GM12874 (cell line): ENCODE data around the gene PDHX.

Experiments
- CTCF ChIP-seq: IDR thresholded peaks from 2 replicates; pipeline ENCODE4 v1.5.1; 2011; ENCODE audit warnings: low read depth, mild to moderate bottlenecking, control low read depth, low read length, moderate library complexity; ENCODE audit not compliant: insufficient read depth

The PDHX gene

DNA sequence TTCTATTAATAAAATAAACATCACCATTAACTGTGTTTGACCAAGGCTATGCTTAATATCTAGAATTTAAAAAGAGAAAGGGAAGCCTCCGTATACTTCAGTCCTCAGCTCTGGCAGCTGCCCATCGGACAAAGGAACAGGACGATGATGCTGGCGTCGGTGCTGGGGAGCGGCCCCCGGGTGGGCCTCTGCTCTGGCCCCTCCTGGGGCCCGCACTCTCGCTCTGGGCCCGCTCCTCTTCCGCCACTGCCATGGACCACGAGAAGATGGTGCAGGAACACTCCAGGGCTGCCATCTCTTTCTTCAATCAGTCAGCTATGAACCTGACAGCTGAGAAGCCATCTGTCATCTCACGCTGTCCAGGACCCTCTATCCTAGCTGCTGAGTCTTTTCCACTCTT lies 25.3 kb downstream of the PDHX start:
- no peak for TF ChIP-seq CTCF

DNA sequence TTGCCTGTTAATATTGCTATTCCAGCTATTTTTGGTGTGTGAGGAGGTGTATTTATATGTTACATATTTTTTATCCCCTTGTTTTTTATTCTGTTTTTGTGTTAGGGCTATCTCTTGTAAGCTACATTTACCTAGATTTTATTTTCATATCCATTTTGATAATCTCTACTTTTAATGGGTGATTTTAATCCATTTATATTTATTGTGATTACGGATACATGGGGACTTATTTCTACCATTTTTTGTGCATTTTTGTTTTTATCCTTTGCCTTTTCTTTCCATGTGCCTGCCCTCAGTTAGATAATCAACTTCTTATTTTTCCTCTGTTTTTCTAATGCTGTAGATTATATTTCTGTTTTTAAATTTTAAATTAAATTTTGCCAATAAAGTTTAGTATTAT lies 28.3 kb downstream of the PDHX start:
- no peak for TF ChIP-seq CTCF

DNA sequence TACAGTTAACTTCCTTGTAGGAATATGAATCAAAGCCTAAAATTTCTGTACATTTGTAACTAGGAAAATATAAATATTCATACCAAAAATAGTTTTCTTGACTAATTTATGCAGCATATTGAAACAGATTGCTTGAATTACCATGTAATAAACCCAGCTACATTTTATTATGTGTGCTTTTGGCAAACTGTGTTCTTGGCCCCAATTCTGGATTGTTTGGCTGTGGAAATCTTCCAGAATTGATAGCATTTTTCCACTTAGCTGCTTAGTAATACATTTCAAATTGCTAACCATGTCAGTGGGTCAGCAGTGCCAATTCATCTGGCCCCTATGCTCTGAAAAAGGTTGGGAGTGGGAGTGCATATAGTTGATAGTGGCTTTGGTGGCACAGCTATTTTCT lies 32.3 kb downstream of the PDHX start:
- no peak for TF ChIP-seq CTCF

GRCh38 chr11:34953955-34954354 lies 37.5 kb downstream of the PDHX start:
- no peak for TF ChIP-seq CTCF

DNA sequence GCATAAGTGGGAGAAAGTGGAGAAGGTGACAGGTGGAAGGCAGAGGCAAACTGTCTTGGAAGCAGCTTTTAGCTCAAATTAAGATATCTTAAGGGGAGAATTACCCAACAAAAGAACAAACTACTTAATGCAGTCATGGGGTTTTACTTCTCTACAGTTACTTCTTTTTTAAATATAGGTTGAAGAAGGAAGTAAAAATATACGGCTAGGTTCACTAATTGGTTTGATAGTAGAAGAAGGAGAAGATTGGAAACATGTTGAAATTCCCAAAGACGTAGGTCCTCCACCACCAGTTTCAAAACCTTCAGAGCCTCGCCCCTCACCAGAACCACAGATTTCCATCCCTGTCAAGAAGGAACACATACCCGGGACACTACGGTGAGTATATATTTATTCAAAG lies 40.8 kb downstream of the PDHX start:
- no peak for TF ChIP-seq CTCF

- no peak for TF ChIP-seq CTCF
Observed at GRCh38 chr11:34957606-34958005, 41.2 kb downstream of the PDHX start.

DNA sequence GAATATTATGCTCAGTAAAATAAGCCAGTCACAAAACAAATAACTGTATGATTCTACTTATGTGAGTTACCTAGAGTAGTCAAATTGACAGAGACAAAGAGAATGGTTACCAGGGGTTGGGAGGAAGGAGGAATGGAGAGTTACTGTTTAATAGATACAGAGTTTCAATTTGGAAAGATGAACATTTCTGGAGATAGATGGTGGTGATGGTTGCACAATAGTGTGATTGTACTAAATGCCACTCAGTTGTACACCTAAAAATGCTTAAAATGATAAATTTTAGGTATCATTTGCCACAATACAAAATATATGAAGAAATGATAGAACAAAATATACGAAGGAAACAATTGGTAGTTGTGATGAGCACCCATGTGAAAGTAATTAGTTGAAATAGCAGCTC lies 43.4 kb downstream of the PDHX start:
- TF ChIP-seq CTCF, result no peak

DNA sequence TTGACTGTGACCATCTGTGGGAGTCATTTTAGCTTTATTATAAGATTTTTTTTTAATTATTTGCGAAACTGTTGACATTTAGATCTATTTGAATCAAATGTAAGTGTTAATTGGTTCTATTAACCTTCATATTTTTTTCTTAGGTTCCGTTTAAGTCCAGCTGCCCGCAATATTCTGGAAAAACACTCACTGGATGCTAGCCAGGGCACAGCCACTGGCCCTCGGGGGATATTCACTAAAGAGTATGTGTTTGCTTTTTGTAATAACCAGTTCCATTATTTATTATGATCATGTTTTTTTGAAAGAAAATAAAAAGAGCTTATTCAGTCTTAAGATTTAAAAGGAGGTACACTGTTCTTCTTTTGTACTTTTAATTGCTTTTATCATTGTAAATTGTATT lies 43.9 kb downstream of the PDHX start:
- no peak for TF ChIP-seq CTCF
